ENCODE data around the gene CAPN15.

GRCh38 chr16:551210-551609, 23.7 kb downstream of the CAPN15 start:
- no peak for TF ChIP-seq CTCF (IDR thresholded peaks at IDR 0.05)
- TF ChIP-seq POLR2AphosphoS5 (IDR thresholded peaks at IDR 0.05), result no peak
- no peak for TF ChIP-seq POLR2A (IDR thresholded peaks at IDR 0.05)

Data from gastroesophageal sphincter (tissue), 3 donors.